ENCODE results near the gene ZNF554. TPM values are rescaled to one million over a fixed set of nuclear protein-coding genes. Genes with fewer than 3 reads are reported as not detected.

Gene ZNF554
- polyA plus RNA-seq, 1 experiment = 2.0 TPM

DNA sequence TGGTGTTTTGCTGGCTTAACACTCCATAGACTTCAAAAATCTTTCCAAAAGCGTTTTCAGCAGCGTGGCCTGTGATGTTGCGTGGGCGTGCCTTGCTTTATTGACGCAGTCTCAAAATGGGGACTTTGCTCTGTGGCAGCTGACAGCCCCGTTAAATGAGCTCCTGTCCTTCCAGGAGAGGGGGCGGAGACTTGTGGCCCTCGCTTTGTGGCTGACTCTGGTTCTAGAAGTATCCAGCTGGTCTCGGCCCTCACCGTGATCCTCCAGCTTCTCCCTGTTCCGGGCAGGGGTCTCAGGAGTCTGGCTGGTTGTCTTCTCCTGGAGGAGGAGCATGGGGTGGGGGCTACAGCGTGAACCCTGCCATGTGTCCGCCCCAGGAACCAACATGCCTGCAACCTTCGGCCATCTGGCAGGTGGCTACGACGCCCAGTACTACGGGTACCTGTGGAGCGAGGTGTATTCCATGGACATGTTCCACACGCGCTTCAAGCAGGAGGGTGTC, 8.4 kb upstream of the ZNF554 start:
- no peak overlapping the region for H3K27ac ChIP-seq (ENCODE audit: low read depth, low read length)
- CTCF ChIA-PET = interaction anchor here (1.6 kb wide), 1 partner anchor 8 kb away, joined by 3 read pairs; no protein-coding TSS in a partner anchor
- no peak for DNase-seq (ENCODE audit: low read depth, low spot score)

DNA sequence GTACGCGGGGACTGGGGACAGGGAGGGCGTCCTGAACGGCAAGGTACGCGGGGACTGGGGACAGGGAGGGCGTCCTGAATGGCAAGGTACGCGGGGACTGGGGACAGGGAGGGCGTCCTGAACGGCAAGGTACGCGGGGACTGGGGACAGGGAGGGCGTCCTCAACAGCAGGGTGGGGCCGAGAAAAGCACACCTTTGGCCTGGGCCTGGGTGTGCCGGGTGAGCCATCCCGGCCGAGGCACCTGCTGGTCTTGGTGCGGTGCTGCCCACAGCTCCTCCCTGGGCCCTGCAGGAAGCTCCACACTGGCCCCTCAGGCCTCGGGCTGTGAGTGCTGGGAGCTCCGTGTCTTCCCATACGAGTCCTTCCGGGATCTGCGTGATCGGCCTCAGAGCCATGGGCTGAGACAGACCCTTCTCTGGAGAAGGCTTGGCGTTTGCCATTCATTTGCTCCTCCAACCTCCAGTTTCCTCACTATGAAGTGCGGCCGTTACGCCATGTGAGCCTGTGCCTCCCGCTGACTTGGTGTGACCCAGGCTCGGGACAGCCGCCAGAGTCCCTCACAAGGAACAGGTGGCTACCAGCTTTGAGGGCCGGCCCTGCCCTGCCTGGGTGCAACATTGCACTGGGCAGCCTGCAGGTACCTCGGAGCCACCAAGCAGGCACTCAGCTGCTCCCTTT, 7.8 kb upstream of the ZNF554 start:
- CTCF ChIA-PET = no interaction called here
- H3K9me3 ChIP-seq (ENCODE audit: control insufficient read depth, insufficient read depth, low read length) = peaks cover 6% of the 10 kb centered on the region; the same call in 1 of the 2 replicates
- DNase-seq (ENCODE audit: low read depth, low spot score) = no peak
- TF ChIP-seq, protein P1, sequence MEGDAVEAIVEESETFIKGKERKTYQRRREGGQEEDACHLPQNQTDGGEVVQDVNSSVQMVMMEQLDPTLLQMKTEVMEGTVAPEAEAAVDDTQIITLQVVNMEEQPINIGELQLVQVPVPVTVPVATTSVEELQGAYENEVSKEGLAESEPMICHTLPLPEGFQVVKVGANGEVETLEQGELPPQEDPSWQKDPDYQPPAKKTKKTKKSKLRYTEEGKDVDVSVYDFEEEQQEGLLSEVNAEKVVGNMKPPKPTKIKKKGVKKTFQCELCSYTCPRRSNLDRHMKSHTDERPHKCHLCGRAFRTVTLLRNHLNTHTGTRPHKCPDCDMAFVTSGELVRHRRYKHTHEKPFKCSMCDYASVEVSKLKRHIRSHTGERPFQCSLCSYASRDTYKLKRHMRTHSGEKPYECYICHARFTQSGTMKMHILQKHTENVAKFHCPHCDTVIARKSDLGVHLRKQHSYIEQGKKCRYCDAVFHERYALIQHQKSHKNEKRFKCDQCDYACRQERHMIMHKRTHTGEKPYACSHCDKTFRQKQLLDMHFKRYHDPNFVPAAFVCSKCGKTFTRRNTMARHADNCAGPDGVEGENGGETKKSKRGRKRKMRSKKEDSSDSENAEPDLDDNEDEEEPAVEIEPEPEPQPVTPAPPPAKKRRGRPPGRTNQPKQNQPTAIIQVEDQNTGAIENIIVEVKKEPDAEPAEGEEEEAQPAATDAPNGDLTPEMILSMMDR (IDR thresholded peaks at IDR 0.05; ENCODE audit: low read depth, low read length) = no peak
- H3K27ac ChIP-seq (ENCODE audit: low read depth, low read length) = no peak overlapping the region
- H3K27me3 ChIP-seq (ENCODE audit: control insufficient read depth, insufficient read depth, low read length) = no peaks in the 10 kb centered on the region
- H3K4me3 ChIP-seq (ENCODE audit: low read depth, low read length) = no peak overlapping the region
- POLR2A ChIA-PET = no interaction called here

More for the DNA sequence above, 8.4 kb upstream of the ZNF554 start:
- POLR2A ChIA-PET = no interaction called here
- H3K27me3 ChIP-seq (ENCODE audit: control insufficient read depth, insufficient read depth, low read length) = no peaks in the 10 kb centered on the region
- peaks cover under 1% of the 10 kb centered on the region; the same call in 1 of the 2 replicates for H3K9me3 ChIP-seq (ENCODE audit: control insufficient read depth, insufficient read depth, low read length)
- TF ChIP-seq, protein P1 (IDR thresholded peaks at IDR 0.05; ENCODE audit: low read depth, low read length) = no peak
- no peak overlapping the region for H3K4me3 ChIP-seq (ENCODE audit: low read depth, low read length)

DNA sequence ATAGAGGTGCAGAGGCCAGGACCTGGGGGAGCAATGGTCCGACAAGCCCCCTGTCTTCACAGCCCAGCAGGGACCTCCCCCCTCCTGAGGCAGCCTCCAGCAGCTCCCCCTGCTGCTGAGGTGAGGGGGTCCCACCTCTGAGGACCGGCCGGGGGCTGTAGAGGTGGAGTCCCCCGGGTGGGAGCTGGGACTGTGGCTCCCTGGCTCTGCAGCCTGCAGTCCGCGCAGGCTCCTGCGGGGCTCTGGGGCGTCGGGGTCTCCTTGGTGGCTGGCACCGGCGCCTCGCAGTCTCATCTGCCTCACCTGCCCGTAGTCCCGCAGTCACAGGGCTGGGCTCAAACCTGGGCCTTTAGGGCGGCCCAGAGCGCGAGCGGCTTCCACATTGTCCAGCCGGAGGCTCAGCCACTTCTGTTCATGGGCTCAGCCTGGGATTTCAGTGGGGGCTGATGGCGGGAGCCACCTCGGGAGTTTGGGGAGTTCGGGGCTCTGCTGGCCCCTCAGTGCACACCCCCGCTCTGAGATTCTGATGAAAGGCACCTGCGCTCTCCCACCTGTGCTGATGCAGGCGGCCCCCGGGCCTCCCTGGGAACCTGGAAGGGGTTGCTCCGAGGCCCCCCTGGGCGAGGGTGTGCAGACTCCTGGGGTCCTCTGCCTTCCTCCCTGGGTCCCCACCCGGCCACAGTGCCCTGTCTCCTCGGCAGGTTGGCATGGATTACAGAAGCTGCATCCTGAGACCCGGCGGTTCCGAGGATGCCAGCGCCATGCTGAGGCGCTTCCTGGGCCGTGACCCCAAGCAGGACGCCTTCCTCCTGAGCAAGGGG, 7.0 kb upstream of the ZNF554 start:
- Histone ChIP-seq H3K9me3 (ENCODE audit: control insufficient read depth, insufficient read depth, low read length) (peaks cover 10% of the 10 kb centered on the region; the same call in 1 of the 2 replicates), H3K4me3 (ENCODE audit: low read depth, low read length) (no peak overlapping the region), H3K27me3 (ENCODE audit: control insufficient read depth, insufficient read depth, low read length) (no peaks in the 10 kb centered on the region), H3K27ac (ENCODE audit: low read depth, low read length) (no peak overlapping the region)
- TF ChIP-seq, protein P1 (IDR thresholded peaks at IDR 0.05; ENCODE audit: low read depth, low read length) = no peak
- ChIA-PET CTCF (no interaction called here), POLR2A (no interaction called here)
- DNase-seq (ENCODE audit: low read depth, low spot score) = no peak

DNA sequence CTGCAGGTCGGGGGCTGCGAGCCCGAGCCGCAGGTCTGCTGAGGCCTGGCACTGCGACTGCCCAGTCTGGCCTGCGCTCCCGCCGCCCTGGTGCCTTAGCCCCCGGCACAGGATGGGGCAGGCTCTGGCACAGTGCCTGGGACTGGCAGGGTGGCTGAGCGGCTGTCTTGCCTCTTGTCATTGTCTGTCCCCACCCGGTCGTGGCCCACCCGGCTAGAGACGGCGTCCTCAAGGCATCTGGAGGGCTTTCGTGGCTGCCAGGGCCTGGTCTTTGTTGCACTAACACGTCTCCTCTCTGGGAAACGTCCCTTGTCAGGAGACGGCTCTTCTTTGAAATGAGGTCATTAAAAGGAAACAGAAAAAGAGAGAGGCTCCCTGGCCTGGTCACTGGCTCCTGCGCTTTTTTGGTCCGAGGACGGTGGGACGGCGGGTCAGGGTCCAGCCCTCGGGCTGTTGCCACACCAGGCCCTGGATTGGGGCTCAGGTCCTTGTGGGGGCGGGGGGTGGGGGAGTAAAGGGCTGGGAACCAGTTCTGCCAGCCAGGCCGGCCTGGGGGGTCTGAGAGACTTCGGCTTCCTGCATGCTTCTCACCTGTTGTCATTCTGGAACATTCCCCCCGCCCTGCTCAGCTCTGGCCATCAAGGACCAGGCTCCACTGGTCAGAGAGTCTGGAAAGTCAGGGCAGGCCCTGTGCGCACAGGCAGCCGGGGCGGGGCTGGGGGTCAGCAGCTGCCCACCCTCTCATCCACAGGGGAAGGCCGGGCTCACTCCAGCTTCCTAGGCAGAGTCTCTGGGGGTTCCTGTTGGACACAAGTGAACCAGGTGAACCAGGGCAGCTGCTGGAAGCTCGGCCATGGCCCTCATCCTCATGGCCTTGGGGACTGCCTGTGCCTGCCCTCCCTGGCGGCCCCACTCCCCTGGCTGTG, 6.2 kb upstream of the ZNF554 start:
- no peaks in the 10 kb centered on the region for H3K27me3 ChIP-seq (ENCODE audit: control insufficient read depth, insufficient read depth, low read length)
- H3K4me3 ChIP-seq (ENCODE audit: low read depth, low read length) = no peak overlapping the region
- no peak for DNase-seq (ENCODE audit: low read depth, low spot score)
- peaks cover 10% of the 10 kb centered on the region; the same call in 1 of the 2 replicates for H3K9me3 ChIP-seq (ENCODE audit: control insufficient read depth, insufficient read depth, low read length)
- CTCF ChIA-PET = no interaction called here
- H3K27ac ChIP-seq (ENCODE audit: low read depth, low read length) = no peak overlapping the region
- POLR2A ChIA-PET = no interaction called here
- TF ChIP-seq, protein P1 (IDR thresholded peaks at IDR 0.05; ENCODE audit: low read depth, low read length) = no peak

Data from AG04450 (cell line).